SK-N-SH (cell line): Measurements from ENCODE around the gene WDR48. TPM values are rescaled to one million over a fixed set of nuclear protein-coding genes. Genes with fewer than 3 reads are reported as not detected.

Source experiments
- CTCF ChIA-PET: fragments of 300-600, 350-600 bp; formaldehyde crosslinking; extraction: SDS; loops from one replicate; lab custom pipeline; 2021; lab: Yijun Ruan, JAX
- POLR2A ChIA-PET: fragments of 350-600 bp; sonication (Branson Sonifier 250); formaldehyde crosslinking; extraction: SDS; loops from one replicate; lab custom pipeline; 2020; ENCODE audit warnings: antibody characterized with exemption, inconsistent platforms; lab: Yijun Ruan, JAX
- DNase-seq: peaks from one replicate; pipeline ENCODE4 v3.0.0; 2012
- H2AFZ ChIP-seq: fragments of 200-600 bp; sonication (generic); 2 replicates; pipeline ENCODE4 v1.8.1; 2016; ENCODE audit warnings: antibody characterized with exemption, mild to moderate bottlenecking, low read depth
- H3F3A ChIP-seq: fragments of 200-600 bp; sonication (generic); replicated peaks from 2 replicates; pipeline ENCODE3; 2016; ENCODE audit warnings: antibody characterized with exemption, mild to moderate bottlenecking; ENCODE audit not compliant: insufficient read depth
- H3K27ac ChIP-seq, 2 experiments: fragments of 200-500 bp in 1 of 2; fragments of 200-600 bp in 1 of 2; sonication (Bioruptor generic) in 1 of 2; sonication (generic), shearing (Covaris generic) in 1 of 2; 2 replicates each; pipeline versions ENCODE4 v1.5.1 to v1.6.1; 2014 to 2016; ENCODE audit warnings: low read depth in 2 of 2, inconsistent platforms in 1 of 2, low read length in 1 of 2, mild to moderate bottlenecking in 1 of 2, mixed read lengths in 1 of 2
- H3K27me3 ChIP-seq: fragments of 200-600 bp; sonication (generic), shearing (Covaris generic); 2 replicates; pipeline ENCODE4 v1.6.1; 2016; ENCODE audit warnings: mixed run types; ENCODE audit not compliant: insufficient read depth
- H3K36me3 ChIP-seq, 2 experiments: fragments of 200-500 bp in 1 of 2; fragments of 200-600 bp in 1 of 2; sonication (Bioruptor generic) in 1 of 2; sonication (generic) in 1 of 2; replicated peaks in 1 of 2; 2 replicates each; pipeline versions ENCODE3 to v1.5.1; 2014 to 2016; ENCODE audit warnings: low read length in 1 of 2, mild to moderate bottlenecking in 1 of 2; ENCODE audit not compliant: insufficient read depth in 2 of 2, control insufficient read depth in 1 of 2
- H3K4me1 ChIP-seq, 2 experiments: fragments of 200-500 bp in 1 of 2; fragments of 200-600 bp in 1 of 2; sonication (Bioruptor generic) in 1 of 2; sonication (generic), shearing (Covaris generic) in 1 of 2; 2 replicates each; pipeline versions ENCODE4 v1.5.1 to v1.6.1; 2014 to 2016; ENCODE audit warnings: low read depth in 1 of 2, low read length in 1 of 2, mixed run types in 1 of 2; ENCODE audit not compliant: insufficient read depth in 2 of 2, control insufficient read depth in 1 of 2
- H3K4me2 ChIP-seq: fragments of 200-600 bp; sonication (generic), shearing (Covaris generic); 2 replicates; pipeline ENCODE4 v1.6.1; 2017; ENCODE audit warnings: mixed run types
- H3K4me3 ChIP-seq, 2 experiments: fragments of 200-500 bp in 1 of 2; fragments of 200-600 bp in 1 of 2; sonication (Bioruptor generic) in 1 of 2; sonication (generic), shearing (Covaris generic) in 1 of 2; 2 replicates each; pipeline versions ENCODE4 v1.5.1 to v1.8.1; 2014 to 2016; ENCODE audit warnings: low read depth in 2 of 2, inconsistent platforms in 1 of 2, low read length in 1 of 2, mild to moderate bottlenecking in 1 of 2, mixed read lengths in 1 of 2, moderate library complexity in 1 of 2
- H3K79me2 ChIP-seq: fragments of 200-600 bp; sonication (generic); 2 replicates; pipeline ENCODE4 v1.8.1; 2017; ENCODE audit warnings: mild to moderate bottlenecking; ENCODE audit not compliant: insufficient read depth
- H3K9ac ChIP-seq: fragments of 200-600 bp; sonication (generic); 2 replicates; pipeline ENCODE4 v1.6.1; 2017; ENCODE audit warnings: mixed run types
- H3K9me2 ChIP-seq: fragments of 200-600 bp; sonication (generic); 2 replicates; pipeline ENCODE4 v1.6.1; 2017; ENCODE audit warnings: mixed run types
- H3K9me3 ChIP-seq: fragments of 200-600 bp; sonication (generic); 2 replicates; pipeline ENCODE4 v1.6.1; 2017; ENCODE audit warnings: mixed run types, mild to moderate bottlenecking, moderate library complexity
- H4K20me1 ChIP-seq: fragments of 200-600 bp; sonication (generic); 2 replicates; pipeline ENCODE4 v1.6.1; 2017; ENCODE audit warnings: mild to moderate bottlenecking, mixed run types; ENCODE audit not compliant: insufficient read depth
- CHD2 ChIP-seq: fragments of 150-350 bp; IDR thresholded peaks from 2 replicates; pipeline ENCODE4 v1.6.1; 2018; ENCODE audit warnings: low read length; ENCODE audit not compliant: partially characterized antibody
- ELF1 ChIP-seq: IDR thresholded peaks from 2 replicates; pipeline ENCODE4 v1.4.0; 2012
- FOXJ3 ChIP-seq: sonication (generic); formaldehyde crosslinking; IDR thresholded peaks from 2 replicates; pipeline ENCODE4 v1.5.1; 2020; ENCODE audit warnings: mild to moderate bottlenecking, missing genetic modification reagents
- FOXM1 ChIP-seq: IDR thresholded peaks from 2 replicates; pipeline ENCODE4 v1.4.0; 2012; ENCODE audit warnings: low read depth, mild to moderate bottlenecking
- GABPA ChIP-seq: IDR thresholded peaks from 2 replicates; pipeline ENCODE4 v1.4.0; 2012; ENCODE audit warnings: low read depth, mild to moderate bottlenecking
- GATA2 ChIP-seq: sonication (generic); formaldehyde crosslinking; IDR thresholded peaks from 2 replicates; pipeline ENCODE4 v1.5.0; 2020; ENCODE audit warnings: mild to moderate bottlenecking, missing genetic modification reagents
- NFIC ChIP-seq: IDR thresholded peaks from 2 replicates; pipeline ENCODE4 v1.4.0; 2012; ENCODE audit warnings: borderline replicate concordance
- NRF1 ChIP-seq: IDR thresholded peaks from 2 replicates; pipeline ENCODE4 v1.6.1; 2012; ENCODE audit warnings: low read depth, mild to moderate bottlenecking, low read length
- POLR2AphosphoS5 ChIP-seq: IDR thresholded peaks from 2 replicates; pipeline ENCODE4 v1.6.1; 2012; ENCODE audit warnings: low read depth, low read length
- RAD21 ChIP-seq: IDR thresholded peaks from 2 replicates; pipeline ENCODE4 v1.6.1; 2012; ENCODE audit warnings: mild to moderate bottlenecking, low read length
- RCOR1 ChIP-seq: fragments of 150-350 bp; IDR thresholded peaks from 2 replicates; pipeline ENCODE4 v1.6.1; 2017; ENCODE audit warnings: antibody characterized with exemption, low read length
- RXRA ChIP-seq: IDR thresholded peaks from 2 replicates; pipeline ENCODE4 v1.4.0; 2012; ENCODE audit warnings: low read depth, mild to moderate bottlenecking, borderline replicate concordance
- SIN3A ChIP-seq: IDR thresholded peaks from 2 replicates; pipeline ENCODE4 v1.6.1; 2012; ENCODE audit warnings: low read depth, mild to moderate bottlenecking, low read length, moderate library complexity, borderline replicate concordance
- SMC3 ChIP-seq: IDR thresholded peaks from 2 replicates; pipeline ENCODE4 v1.6.1; 2012; ENCODE audit warnings: low read depth, low read length, improper control_type of control experiment
- TAF1 ChIP-seq: IDR thresholded peaks from 2 replicates; pipeline ENCODE4 v1.6.1; 2012; ENCODE audit warnings: low read depth, mild to moderate bottlenecking, low read length, moderate library complexity, borderline replicate concordance
- TCF12 ChIP-seq: IDR thresholded peaks from 2 replicates; pipeline ENCODE4 v1.4.0; 2012
- YY1 ChIP-seq: IDR thresholded peaks from 2 replicates; pipeline ENCODE4 v1.4.0; 2012; ENCODE audit warnings: low read depth, mild to moderate bottlenecking
- WGBS: methylation state at CpG from one replicate; pipeline ENCODE4 v1.1.6; 2017; ENCODE audit warnings: low lambda C conversion rate; 5-methylcytosine and 5-hydroxymethylcytosine counted together
- polyA plus RNA-seq, 3 experiments: library from polyadenylated mRNA; depleted of rRNA; stranded (reverse); fragments of >200 nt; gene quantifications; 2 replicates each; pipeline ENCODE4 v1.2.3, GENCODE V29; 2012
- TF ChIP-seq, protein P1 (sequence below): fragments of 150-350 bp; IDR thresholded peaks from 2 replicates; pipeline ENCODE4 v1.6.1; 2016; ENCODE audit warnings: mild to moderate bottlenecking, low read depth, low read length
- TF ChIP-seq, protein P2 (sequence below): IDR thresholded peaks from 2 replicates; pipeline ENCODE4 v1.4.0; 2012; ENCODE audit warnings: low read depth, borderline replicate concordance
- TF ChIP-seq, protein P3 (sequence below): fragments of 200-600 bp; sonication (generic); IDR thresholded peaks from 2 replicates; pipeline ENCODE4 v1.6.1; 2017; ENCODE audit warnings: antibody characterized with exemption, mild to moderate bottlenecking, moderate library complexity
- TF ChIP-seq, protein P4 (sequence below): IDR thresholded peaks from 2 replicates; pipeline ENCODE4 v1.4.0; 2012; ENCODE audit warnings: low read depth
- TF ChIP-seq, protein P5 (sequence below): IDR thresholded peaks from 2 replicates; pipeline ENCODE4 v1.6.1; 2012; ENCODE audit warnings: mild to moderate bottlenecking, low read depth, low read length, moderate library complexity
- TF ChIP-seq, protein P6 (sequence below): IDR thresholded peaks from 2 replicates; pipeline ENCODE4 v1.4.0; 2012; ENCODE audit warnings: low read depth, borderline replicate concordance

WDR48 gene
- polyA plus RNA-seq, 1 of the 3 experiments (the other 2 are of a cell fraction), result 12.1 TPM

DNA sequence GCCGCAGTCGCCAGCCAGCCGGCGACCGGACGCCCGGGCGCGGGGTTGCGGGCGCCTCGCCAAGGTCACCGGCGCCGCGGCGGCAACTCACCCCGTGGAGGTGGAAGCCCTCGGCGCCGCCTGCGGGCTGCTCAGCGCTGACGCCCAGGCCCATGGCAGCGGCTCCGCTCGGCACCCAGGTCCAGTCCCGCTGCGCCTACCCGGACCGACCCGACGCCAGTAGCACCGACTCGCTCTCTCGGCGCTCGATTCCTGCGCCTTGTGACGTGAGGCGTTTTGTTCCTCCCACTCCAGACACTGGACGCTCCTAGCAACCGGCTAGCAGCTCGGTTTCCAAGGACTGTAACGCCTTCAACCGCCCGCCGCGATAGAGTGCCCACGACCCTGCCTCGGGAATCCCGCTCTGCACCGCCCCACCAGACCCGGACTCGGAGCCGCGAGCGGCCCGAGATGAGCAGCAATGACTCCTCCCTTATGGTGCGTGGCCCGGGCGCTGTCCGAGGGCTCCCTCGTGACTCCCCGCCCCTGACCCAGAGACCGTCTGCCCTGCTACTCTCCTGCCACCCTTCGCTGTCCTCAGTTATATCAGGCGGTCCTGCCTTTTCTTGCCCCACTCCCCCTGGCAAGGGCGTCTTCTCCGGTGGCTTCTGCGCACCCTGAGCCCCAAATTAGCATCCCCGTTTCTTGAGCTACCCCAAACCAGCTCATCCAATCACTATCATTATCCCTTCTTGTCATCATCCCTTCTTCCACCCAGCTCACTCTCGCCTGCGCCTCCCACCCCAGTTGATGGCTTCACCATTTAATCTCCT lies 55.8 kb downstream of the WDR48 start, which contains the start of the genes GORASP1 and TTC21A:
GORASP1 (minus strand) TSS at position 240 of the 812 bp plus-strand sequence; CDS start at position 154, 86 bp downstream.
TTC21A (plus strand) TSS at position 293 of the 812 bp plus-strand sequence; CDS start at position 451, 158 bp downstream.
- POLR2A ChIA-PET, result no interaction called here
- TF ChIP-seq POLR2AphosphoS5 (peak; percentile 48; the same call in 1 of the 2 replicates), YY1 (no peak; the same call in 1 of the 2 replicates), TCF12 (no peak), CHD2 (peak; percentile 26), NRF1 (no peak), NFIC (0 out of 2 replicates have a peak, but pooled peaks have one; percentile 11), GABPA (0 out of 2 replicates have a peak, but pooled peaks have one; percentile 13), SMC3 (no peak), FOXJ3 (CRISPR knock-in tag) (no peak), TAF1 (peak; percentile 41; the same call in 1 of the 2 replicates), SIN3A (peak; percentile 84; the same call in 1 of the 2 replicates), RCOR1 (no peak), RXRA (no peak), ELF1 (no peak; the same call in 1 of the 2 replicates), GATA2 (CRISPR knock-in tag) (no peak), RAD21 (peak; percentile 5; the same call in 1 of the 2 replicates), FOXM1 (no peak)
- TF ChIP-seq, protein P1, sequence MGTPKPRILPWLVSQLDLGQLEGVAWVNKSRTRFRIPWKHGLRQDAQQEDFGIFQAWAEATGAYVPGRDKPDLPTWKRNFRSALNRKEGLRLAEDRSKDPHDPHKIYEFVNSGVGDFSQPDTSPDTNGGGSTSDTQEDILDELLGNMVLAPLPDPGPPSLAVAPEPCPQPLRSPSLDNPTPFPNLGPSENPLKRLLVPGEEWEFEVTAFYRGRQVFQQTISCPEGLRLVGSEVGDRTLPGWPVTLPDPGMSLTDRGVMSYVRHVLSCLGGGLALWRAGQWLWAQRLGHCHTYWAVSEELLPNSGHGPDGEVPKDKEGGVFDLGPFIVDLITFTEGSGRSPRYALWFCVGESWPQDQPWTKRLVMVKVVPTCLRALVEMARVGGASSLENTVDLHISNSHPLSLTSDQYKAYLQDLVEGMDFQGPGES, result no peak
- TF ChIP-seq, protein P2, sequence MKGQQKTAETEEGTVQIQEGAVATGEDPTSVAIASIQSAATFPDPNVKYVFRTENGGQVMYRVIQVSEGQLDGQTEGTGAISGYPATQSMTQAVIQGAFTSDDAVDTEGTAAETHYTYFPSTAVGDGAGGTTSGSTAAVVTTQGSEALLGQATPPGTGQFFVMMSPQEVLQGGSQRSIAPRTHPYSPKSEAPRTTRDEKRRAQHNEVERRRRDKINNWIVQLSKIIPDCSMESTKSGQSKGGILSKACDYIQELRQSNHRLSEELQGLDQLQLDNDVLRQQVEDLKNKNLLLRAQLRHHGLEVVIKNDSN, result peak; percentile 49; the same call in 1 of the 2 replicates
- TF ChIP-seq, protein P3, sequence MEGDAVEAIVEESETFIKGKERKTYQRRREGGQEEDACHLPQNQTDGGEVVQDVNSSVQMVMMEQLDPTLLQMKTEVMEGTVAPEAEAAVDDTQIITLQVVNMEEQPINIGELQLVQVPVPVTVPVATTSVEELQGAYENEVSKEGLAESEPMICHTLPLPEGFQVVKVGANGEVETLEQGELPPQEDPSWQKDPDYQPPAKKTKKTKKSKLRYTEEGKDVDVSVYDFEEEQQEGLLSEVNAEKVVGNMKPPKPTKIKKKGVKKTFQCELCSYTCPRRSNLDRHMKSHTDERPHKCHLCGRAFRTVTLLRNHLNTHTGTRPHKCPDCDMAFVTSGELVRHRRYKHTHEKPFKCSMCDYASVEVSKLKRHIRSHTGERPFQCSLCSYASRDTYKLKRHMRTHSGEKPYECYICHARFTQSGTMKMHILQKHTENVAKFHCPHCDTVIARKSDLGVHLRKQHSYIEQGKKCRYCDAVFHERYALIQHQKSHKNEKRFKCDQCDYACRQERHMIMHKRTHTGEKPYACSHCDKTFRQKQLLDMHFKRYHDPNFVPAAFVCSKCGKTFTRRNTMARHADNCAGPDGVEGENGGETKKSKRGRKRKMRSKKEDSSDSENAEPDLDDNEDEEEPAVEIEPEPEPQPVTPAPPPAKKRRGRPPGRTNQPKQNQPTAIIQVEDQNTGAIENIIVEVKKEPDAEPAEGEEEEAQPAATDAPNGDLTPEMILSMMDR, result no peak
- TF ChIP-seq, protein P4, sequence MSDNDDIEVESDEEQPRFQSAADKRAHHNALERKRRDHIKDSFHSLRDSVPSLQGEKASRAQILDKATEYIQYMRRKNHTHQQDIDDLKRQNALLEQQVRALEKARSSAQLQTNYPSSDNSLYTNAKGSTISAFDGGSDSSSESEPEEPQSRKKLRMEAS, result peak; percentile 33; the same call in 1 of the 2 replicates
- TF ChIP-seq, protein P5, sequence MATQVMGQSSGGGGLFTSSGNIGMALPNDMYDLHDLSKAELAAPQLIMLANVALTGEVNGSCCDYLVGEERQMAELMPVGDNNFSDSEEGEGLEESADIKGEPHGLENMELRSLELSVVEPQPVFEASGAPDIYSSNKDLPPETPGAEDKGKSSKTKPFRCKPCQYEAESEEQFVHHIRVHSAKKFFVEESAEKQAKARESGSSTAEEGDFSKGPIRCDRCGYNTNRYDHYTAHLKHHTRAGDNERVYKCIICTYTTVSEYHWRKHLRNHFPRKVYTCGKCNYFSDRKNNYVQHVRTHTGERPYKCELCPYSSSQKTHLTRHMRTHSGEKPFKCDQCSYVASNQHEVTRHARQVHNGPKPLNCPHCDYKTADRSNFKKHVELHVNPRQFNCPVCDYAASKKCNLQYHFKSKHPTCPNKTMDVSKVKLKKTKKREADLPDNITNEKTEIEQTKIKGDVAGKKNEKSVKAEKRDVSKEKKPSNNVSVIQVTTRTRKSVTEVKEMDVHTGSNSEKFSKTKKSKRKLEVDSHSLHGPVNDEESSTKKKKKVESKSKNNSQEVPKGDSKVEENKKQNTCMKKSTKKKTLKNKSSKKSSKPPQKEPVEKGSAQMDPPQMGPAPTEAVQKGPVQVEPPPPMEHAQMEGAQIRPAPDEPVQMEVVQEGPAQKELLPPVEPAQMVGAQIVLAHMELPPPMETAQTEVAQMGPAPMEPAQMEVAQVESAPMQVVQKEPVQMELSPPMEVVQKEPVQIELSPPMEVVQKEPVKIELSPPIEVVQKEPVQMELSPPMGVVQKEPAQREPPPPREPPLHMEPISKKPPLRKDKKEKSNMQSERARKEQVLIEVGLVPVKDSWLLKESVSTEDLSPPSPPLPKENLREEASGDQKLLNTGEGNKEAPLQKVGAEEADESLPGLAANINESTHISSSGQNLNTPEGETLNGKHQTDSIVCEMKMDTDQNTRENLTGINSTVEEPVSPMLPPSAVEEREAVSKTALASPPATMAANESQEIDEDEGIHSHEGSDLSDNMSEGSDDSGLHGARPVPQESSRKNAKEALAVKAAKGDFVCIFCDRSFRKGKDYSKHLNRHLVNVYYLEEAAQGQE, result no peak; the same call in 1 of the 2 replicates
- TF ChIP-seq, protein P6, sequence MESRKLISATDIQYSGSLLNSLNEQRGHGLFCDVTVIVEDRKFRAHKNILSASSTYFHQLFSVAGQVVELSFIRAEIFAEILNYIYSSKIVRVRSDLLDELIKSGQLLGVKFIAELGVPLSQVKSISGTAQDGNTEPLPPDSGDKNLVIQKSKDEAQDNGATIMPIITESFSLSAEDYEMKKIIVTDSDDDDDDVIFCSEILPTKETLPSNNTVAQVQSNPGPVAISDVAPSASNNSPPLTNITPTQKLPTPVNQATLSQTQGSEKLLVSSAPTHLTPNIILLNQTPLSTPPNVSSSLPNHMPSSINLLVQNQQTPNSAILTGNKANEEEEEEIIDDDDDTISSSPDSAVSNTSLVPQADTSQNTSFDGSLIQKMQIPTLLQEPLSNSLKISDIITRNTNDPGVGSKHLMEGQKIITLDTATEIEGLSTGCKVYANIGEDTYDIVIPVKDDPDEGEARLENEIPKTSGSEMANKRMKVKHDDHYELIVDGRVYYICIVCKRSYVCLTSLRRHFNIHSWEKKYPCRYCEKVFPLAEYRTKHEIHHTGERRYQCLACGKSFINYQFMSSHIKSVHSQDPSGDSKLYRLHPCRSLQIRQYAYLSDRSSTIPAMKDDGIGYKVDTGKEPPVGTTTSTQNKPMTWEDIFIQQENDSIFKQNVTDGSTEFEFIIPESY, result no peak

More for the DNA sequence above, 55.8 kb downstream of the WDR48 start, which contains the start of the genes GORASP1 and TTC21A:
- H3K9me2 ChIP-seq, result no peaks in the 10 kb centered on the region
- peaks cover 4 to 25% of the 10 kb centered on the region in 2 experiments; a peak in 2 of 4 replicates for H3K4me1 ChIP-seq
- no peaks in the 10 kb centered on the region for H3K27me3 ChIP-seq
- DNase-seq, result peak; percentile 92
- H3K36me3 ChIP-seq, result peaks cover 0 to 8% of the 10 kb centered on the region in 2 experiments
- WGBS, result under 1% methylated on average over 33 of the region's 74 CpGs
- H3K27ac ChIP-seq, result peak within 1 kb of the TSS; percentile 80 to 82
- peaks cover 45% of the 10 kb centered on the region for H3K79me2 ChIP-seq
- H3F3A ChIP-seq, result no peaks in the 10 kb centered on the region
- peak within 1 kb of the TSS; percentile 91 for H3K9ac ChIP-seq
- peak within 1 kb of the TSS; percentile 89 for H2AFZ ChIP-seq
- H4K20me1 ChIP-seq, result peaks cover 32% of the 10 kb centered on the region
- H3K9me3 ChIP-seq, result no peaks in the 10 kb centered on the region
- peak within 1 kb of the TSS; percentile 99 for H3K4me2 ChIP-seq
- H3K4me3 ChIP-seq, result peak within 1 kb of the TSS; percentile 97 to 99
- CTCF ChIA-PET, result interaction anchor here (0.5 to 2.6 kb wide), 9 partner anchors 9 to 185 kb away, joined by 3 to 14 read pairs (median 3); no protein-coding TSS in a partner anchor
